ENCODE results near the gene CDYL.

Gene CDYL

DNA sequence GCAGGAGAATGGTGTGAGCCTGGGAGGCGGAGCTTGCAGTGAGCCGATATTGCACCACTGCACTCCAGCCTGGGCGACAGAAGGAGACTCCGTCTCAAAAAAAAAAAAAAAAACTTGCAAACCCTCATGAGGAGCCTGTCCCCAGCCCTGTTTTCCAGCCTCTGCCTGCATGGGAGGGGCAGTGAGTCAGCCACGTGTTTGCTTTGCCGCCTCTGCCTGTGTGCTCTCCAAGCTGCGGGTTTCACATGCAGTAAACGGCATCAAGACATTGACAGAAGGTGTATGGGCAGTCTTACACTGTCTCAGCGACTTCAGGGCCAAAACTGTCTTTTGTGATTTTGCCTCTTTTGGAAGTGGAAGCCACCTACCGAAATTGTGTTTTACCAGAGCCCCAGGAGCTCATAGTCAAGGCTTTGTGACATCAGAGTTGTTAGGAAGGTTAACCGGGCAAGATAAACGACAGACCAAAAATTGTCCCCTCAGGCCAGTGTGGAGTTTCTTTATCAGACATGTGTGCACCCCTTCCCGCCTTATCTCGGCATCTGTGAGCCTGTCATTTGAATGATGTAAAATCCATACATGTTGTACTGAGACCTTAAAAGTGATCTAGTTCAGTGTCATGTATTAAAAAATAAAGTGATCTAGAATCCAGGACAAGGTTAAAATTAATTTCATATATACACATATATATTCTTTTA, 174.8 kb downstream of the CDYL start:
- H3K36me3 ChIP-seq = peaks cover 32% of the 10 kb centered on the region
- no peak overlapping the region for H3K4me3 ChIP-seq (ENCODE audit: low read depth, low read length)
- no peak for DNase-seq
- no peaks in the 10 kb centered on the region for H3K4me1 ChIP-seq
- TF ChIP-seq, protein P1, sequence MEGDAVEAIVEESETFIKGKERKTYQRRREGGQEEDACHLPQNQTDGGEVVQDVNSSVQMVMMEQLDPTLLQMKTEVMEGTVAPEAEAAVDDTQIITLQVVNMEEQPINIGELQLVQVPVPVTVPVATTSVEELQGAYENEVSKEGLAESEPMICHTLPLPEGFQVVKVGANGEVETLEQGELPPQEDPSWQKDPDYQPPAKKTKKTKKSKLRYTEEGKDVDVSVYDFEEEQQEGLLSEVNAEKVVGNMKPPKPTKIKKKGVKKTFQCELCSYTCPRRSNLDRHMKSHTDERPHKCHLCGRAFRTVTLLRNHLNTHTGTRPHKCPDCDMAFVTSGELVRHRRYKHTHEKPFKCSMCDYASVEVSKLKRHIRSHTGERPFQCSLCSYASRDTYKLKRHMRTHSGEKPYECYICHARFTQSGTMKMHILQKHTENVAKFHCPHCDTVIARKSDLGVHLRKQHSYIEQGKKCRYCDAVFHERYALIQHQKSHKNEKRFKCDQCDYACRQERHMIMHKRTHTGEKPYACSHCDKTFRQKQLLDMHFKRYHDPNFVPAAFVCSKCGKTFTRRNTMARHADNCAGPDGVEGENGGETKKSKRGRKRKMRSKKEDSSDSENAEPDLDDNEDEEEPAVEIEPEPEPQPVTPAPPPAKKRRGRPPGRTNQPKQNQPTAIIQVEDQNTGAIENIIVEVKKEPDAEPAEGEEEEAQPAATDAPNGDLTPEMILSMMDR (IDR thresholded peaks at IDR 0.05; ENCODE audit: low read depth, low read length) = no peak
- no peaks in the 10 kb centered on the region for H3K27me3 ChIP-seq
- no peaks in the 10 kb centered on the region for H3K9me3 ChIP-seq

DNA sequence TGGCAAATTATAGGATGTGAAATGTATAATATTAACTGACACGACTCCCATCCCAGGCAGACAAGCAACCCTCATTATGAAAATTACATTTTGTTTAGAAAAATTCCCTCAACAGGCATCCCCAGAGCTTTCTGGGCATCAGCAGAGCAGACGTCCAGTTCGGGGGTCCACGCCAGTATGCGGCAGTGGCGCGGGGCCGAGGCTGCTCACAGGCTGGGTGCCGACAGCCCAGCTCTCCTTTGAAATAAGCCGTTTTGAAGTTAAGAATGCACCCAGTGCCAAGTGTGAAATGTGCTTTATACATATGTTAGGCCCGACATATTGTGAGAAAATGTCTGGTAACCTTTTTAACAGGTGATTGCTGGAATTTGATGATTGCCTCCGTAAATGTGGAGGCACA, 177.2 kb downstream of the CDYL start:
- no peak overlapping the region for H3K4me3 ChIP-seq (ENCODE audit: low read depth, low read length)
- no peaks in the 10 kb centered on the region; the same call in 1 of the 2 replicates for H3K9me3 ChIP-seq
- no peaks in the 10 kb centered on the region for H3K4me1 ChIP-seq
- TF ChIP-seq, protein P1 (IDR thresholded peaks at IDR 0.05; ENCODE audit: low read depth, low read length) = no peak
- no peak for DNase-seq
- no peaks in the 10 kb centered on the region for H3K27me3 ChIP-seq
- peaks cover 24% of the 10 kb centered on the region for H3K36me3 ChIP-seq

DNA sequence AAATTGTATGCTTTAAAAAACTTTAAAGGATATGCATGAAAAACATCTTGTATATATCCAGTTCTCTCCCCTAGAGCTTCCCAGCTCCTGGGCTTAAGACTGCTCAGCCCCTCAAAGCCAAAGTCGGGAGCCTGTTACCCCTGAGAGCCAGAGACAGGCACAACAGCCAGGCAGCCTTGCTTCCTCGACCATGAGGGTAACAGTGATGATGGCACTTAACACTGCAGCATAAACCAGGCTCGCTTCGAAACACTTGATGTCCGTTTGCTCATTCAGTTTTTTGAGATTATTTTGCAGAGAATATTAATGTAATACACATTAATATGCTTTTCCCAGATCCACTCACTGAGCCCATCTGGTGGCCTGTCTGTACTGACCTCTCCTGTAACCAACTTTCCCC, 180.4 kb downstream of the CDYL start:
- DNase-seq = no peak
- 0 out of 2 replicates have a peak, but pooled peaks cover 6% of the 10 kb centered on the region for H3K27me3 ChIP-seq
- no peaks in the 10 kb centered on the region; the same call in 1 of the 2 replicates for H3K9me3 ChIP-seq
- no peak overlapping the region for H3K4me3 ChIP-seq (ENCODE audit: low read depth, low read length)
- peaks cover 14% of the 10 kb centered on the region for H3K36me3 ChIP-seq
- no peaks in the 10 kb centered on the region for H3K4me1 ChIP-seq
- TF ChIP-seq, protein P1 (IDR thresholded peaks at IDR 0.05; ENCODE audit: low read depth, low read length) = no peak

DNA sequence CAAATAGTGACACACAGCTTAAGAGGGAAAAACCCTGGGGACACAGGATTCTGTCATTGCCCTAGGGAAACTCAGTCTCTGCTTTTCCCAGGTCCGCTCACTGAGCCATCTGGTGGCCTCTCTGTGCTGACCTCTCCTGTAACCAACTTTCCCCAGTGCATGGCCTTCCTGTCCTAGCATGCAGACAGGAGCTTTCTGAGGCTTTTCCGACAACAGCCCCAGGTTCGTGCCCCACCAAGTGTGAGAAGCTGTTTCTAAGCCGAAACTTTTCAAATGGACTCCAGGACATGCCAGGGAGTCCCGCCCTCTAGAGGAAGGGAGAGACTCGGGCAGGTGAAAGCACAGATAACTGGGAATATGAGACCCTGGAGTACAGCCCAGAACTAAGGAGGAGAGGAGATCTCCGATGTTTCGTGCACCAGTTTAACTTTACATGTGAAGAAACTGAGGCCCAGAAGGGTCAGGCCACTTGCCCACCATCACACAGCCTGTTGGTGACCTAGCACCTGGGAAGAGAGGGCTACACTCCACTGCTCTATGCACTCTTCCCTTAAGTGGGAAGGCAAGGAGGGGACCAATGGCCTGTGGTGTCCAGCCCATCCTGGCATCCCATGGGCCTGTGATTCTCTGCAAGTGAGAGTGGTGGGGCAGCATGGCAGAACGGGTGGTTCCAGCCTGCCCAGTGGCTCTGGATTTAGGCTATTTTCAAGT, 181.5 kb downstream of the CDYL start:
- no peaks in the 10 kb centered on the region for H3K4me1 ChIP-seq
- peaks cover 7% of the 10 kb centered on the region for H3K36me3 ChIP-seq
- H3K27me3 ChIP-seq = 0 out of 2 replicates have a peak, but pooled peaks cover 6% of the 10 kb centered on the region
- no peaks in the 10 kb centered on the region; the same call in 1 of the 2 replicates for H3K9me3 ChIP-seq
- TF ChIP-seq, protein P1 (IDR thresholded peaks at IDR 0.05; ENCODE audit: low read depth, low read length) = peak; percentile 47
- DNase-seq = no peak
- no peak overlapping the region for H3K4me3 ChIP-seq (ENCODE audit: low read depth, low read length)

DNA sequence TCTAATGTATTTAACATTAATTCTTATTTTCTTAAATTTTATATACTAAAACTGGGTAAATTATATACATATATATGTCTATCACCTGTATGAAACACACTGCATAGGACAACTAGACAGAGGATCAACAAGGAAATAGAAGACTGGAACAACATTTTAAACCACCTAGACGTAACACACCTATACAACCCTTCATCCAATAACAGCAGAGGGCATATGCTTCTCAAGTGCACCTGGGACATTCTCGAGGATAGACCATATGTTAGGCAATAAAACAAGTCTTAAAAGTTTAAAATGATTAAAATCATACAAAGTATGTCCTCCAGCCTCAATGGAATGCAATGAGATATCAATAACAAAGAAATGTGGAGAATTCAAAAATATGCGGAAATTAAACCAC, 182.4 kb downstream of the CDYL start:
- TF ChIP-seq, protein P1 (IDR thresholded peaks at IDR 0.05; ENCODE audit: low read depth, low read length) = no peak
- Histone ChIP-seq H3K36me3 (peaks cover 6% of the 10 kb centered on the region), H3K27me3 (0 out of 2 replicates have a peak, but pooled peaks cover 6% of the 10 kb centered on the region), H3K4me1 (no peaks in the 10 kb centered on the region), H3K4me3 (ENCODE audit: low read depth, low read length) (no peak overlapping the region), H3K9me3 (no peaks in the 10 kb centered on the region; the same call in 1 of the 2 replicates)
- no peak for DNase-seq

All from BE2C (cell line).